GM23338 (cell line): ENCODE results near the gene ELFN1. TPM values are rescaled to one million over a fixed set of nuclear protein-coding genes. Genes with fewer than 3 reads are reported as not detected.

Experiments used
- ATAC-seq: fragments of 200-7000 bp; cut with Tn5 transposase; 3 replicates; pipeline ENCODE4 v1.9.1; 2020
- DNase-seq: peaks from one replicate; pipeline ENCODE4 v3.0.0-alpha.2; 2015; ENCODE audit warnings: low spot score
- H2AFZ ChIP-seq: fragments of 200-600 bp; sonication (generic); 2 replicates; pipeline ENCODE4 v1.8.0; 2016; ENCODE audit warnings: antibody characterized with exemption, mild to moderate bottlenecking, moderate library complexity
- H3F3A ChIP-seq: fragments of 200-600 bp; sonication (generic); replicated peaks from 2 replicates; pipeline ENCODE4 v1.8.0; 2017; ENCODE audit warnings: antibody characterized with exemption, mixed run types, low read depth
- H3K27ac ChIP-seq: fragments of 200-600 bp; sonication (generic); 2 replicates; pipeline ENCODE4 v1.6.1; 2016; ENCODE audit warnings: low read depth
- H3K27me3 ChIP-seq: fragments of 200-600 bp; sonication (generic); 2 replicates; pipeline ENCODE4 v1.8.0; 2016; ENCODE audit warnings: mild to moderate bottlenecking, mixed run types, moderate library complexity; ENCODE audit not compliant: insufficient read depth
- H3K36me3 ChIP-seq: fragments of 200-600 bp; sonication (generic); 2 replicates; pipeline ENCODE4 v1.8.0; 2016; ENCODE audit warnings: mild to moderate bottlenecking; ENCODE audit not compliant: insufficient read depth
- H3K4me1 ChIP-seq: fragments of 200-600 bp; sonication (generic); 2 replicates; pipeline ENCODE4 v1.8.0; 2016; ENCODE audit warnings: mild to moderate bottlenecking, moderate library complexity; ENCODE audit not compliant: insufficient read depth
- H3K4me2 ChIP-seq: fragments of 200-600 bp; sonication (generic); 2 replicates; pipeline ENCODE4 v1.7.1; 2017; ENCODE audit warnings: mixed run types
- H3K4me3 ChIP-seq: fragments of 200-600 bp; sonication (generic); 2 replicates; pipeline ENCODE4 v1.6.1; 2016; ENCODE audit warnings: mixed run types
- H3K79me2 ChIP-seq: fragments of 200-600 bp; sonication (generic); replicated peaks from 2 replicates; pipeline ENCODE4 v1.8.0; 2017; ENCODE audit warnings: mild to moderate bottlenecking; ENCODE audit not compliant: insufficient read depth
- H3K9me2 ChIP-seq: fragments of 200-600 bp; sonication (generic); 2 replicates; pipeline ENCODE4 v1.8.0; 2017; ENCODE audit not compliant: insufficient read depth
- H4K20me1 ChIP-seq: fragments of 200-600 bp; sonication (generic); replicated peaks from 2 replicates; pipeline ENCODE4 v1.8.0; 2017; ENCODE audit warnings: mild to moderate bottlenecking; ENCODE audit not compliant: insufficient read depth
- H3K27ac Mint-ChIP-seq: 2 replicates; pipeline ENCODE4 v1.8.0; 2020; ENCODE audit warnings: inconsistent platforms, mild to moderate bottlenecking, moderate library complexity, mixed read lengths
- H3K27me3 Mint-ChIP-seq: 3 replicates; pipeline ENCODE4 v1.8.0; 2022; ENCODE audit warnings: low read depth, mild to moderate bottlenecking, moderate library complexity, mixed read lengths, inconsistent platforms; ENCODE audit not compliant: insufficient read depth, poor library complexity
- H3K36me3 Mint-ChIP-seq: 3 replicates; pipeline ENCODE4 v1.8.0; 2021; ENCODE audit warnings: low read depth, mild to moderate bottlenecking, inconsistent platforms, moderate library complexity, mixed read lengths
- H3K4me1 Mint-ChIP-seq: 3 replicates; pipeline ENCODE4 v1.8.0; 2020; ENCODE audit warnings: mild to moderate bottlenecking, inconsistent platforms, mixed read lengths
- H3K4me3 Mint-ChIP-seq: 3 replicates; pipeline ENCODE4 v1.8.0; 2021; ENCODE audit warnings: moderate library complexity, mild to moderate bottlenecking, inconsistent platforms, mixed read lengths
- H3K9me3 Mint-ChIP-seq: 3 replicates; pipeline ENCODE4 v1.8.0; 2020; ENCODE audit warnings: moderate library complexity, mild to moderate bottlenecking, inconsistent platforms, mixed read lengths
- CREB1 ChIP-seq: fragments of 250-450 bp; sonication (Bioruptor Pico); IDR thresholded peaks from 2 replicates; pipeline ENCODE4 v1.5.0; 2020; ENCODE audit warnings: low read depth, mild to moderate bottlenecking, moderate library complexity
- EZH2 ChIP-seq: fragments of 200-600 bp; sonication (generic); IDR thresholded peaks from one replicate; pipeline ENCODE4 v1.8.0; 2017; ENCODE audit warnings: antibody characterized with exemption, mild to moderate bottlenecking, low read depth; ENCODE audit not compliant: unreplicated experiment
- EZH2phosphoT487 ChIP-seq: fragments of 200-600 bp; sonication (generic); IDR thresholded peaks from one replicate; pipeline ENCODE4 v1.8.1; 2018; ENCODE audit warnings: antibody characterized with exemption; ENCODE audit not compliant: unreplicated experiment
- JUNB ChIP-seq: IDR thresholded peaks from one replicate; pipeline ENCODE4 v1.6.1; 2016; ENCODE audit warnings: antibody characterized with exemption; ENCODE audit not compliant: unreplicated experiment
- NANOG ChIP-seq: IDR thresholded peaks from 2 replicates; pipeline ENCODE4 v1.6.1; 2016; ENCODE audit warnings: antibody characterized with exemption, borderline replicate concordance
- POLR2AphosphoS5 ChIP-seq: IDR thresholded peaks from 2 replicates; pipeline ENCODE4 v1.6.1; 2016; ENCODE audit warnings: antibody characterized with exemption, low read depth
- STAT1 ChIP-seq: IDR thresholded peaks from one replicate; pipeline ENCODE4 v1.6.1; 2016; ENCODE audit warnings: antibody characterized with exemption; ENCODE audit not compliant: unreplicated experiment
- ZNF114 ChIP-seq: fragments of 250-450 bp; sonication (Bioruptor Pico); IDR thresholded peaks from 2 replicates; pipeline ENCODE4 v1.5.0; 2020; ENCODE audit warnings: mild to moderate bottlenecking, moderate library complexity
- ZNF331 ChIP-seq: fragments of 250-450 bp; sonication (Bioruptor Pico); IDR thresholded peaks from 2 replicates; pipeline ENCODE4 v1.5.0; 2020; ENCODE audit warnings: low read depth, mild to moderate bottlenecking, moderate library complexity
- polyA plus RNA-seq: library from polyadenylated mRNA; unstranded; fragments of >200 nt; fragmentation: Nextera tagmentation; extraction: Ambion mirVana; gene quantifications from 2 replicates; pipeline ENCODE4 v1.2.1, GENCODE V29; 2016
- total RNA-seq: library from RNA; depleted of rRNA; stranded (reverse); fragments of >200 nt; shearing (Covaris generic); gene quantifications from 2 replicates; pipeline ENCODE4 v1.2.3, GENCODE V29; 2014
- TF ChIP-seq, protein P1 (sequence below): IDR thresholded peaks from 2 replicates; pipeline ENCODE4 v1.6.1; 2016; ENCODE audit warnings: antibody characterized with exemption
- TF ChIP-seq, protein P2 (sequence below), 2 experiments: fragments of 200-600 bp in 1 of 2; sonication (generic) in 1 of 2; conservative IDR thresholded peaks; 2 replicates each; pipeline versions ENCODE4 v1.5.1 to v1.6.1; 2016 to 2017; ENCODE audit warnings: antibody characterized with exemption in 2 of 2, low read depth in 2 of 2, mild to moderate bottlenecking in 2 of 2, moderate library complexity in 1 of 2
- TF ChIP-seq, protein P3 (sequence below): IDR thresholded peaks from one replicate; pipeline ENCODE4 v1.6.1; 2018; ENCODE audit warnings: antibody characterized with exemption; ENCODE audit not compliant: unreplicated experiment
- TF ChIP-seq, protein P4 (sequence below): fragments of 250-450 bp; sonication (Bioruptor Pico); IDR thresholded peaks from 2 replicates; pipeline ENCODE4 v1.5.0; 2020; ENCODE audit warnings: mild to moderate bottlenecking, moderate library complexity

ELFN1 gene
- total and polyA plus RNA-seq, 2 experiments from 2014 or later = 0.08 to 3.5 TPM

DNA sequence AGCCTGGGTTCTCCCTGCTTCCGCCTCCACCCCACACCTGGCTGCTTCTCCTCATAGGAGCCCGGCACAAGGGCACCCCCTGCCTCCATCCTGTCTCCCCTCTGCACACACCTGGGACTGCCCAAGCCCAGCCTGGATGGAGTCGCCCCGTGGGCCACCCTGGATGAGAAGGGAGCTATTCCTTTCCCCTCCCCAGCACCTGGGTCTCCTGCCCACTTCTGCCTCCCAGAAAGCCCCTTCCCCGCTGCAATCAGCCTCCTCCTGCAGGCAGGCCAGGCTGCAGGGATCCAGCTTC, 45.2 kb downstream of the ELFN1 start:
- Mint-ChIP-seq H3K4me3 (no peak overlapping the region), H3K9me3 (peaks cover 6% of the 10 kb centered on the region; the same call in 1 of the 3 replicates), H3K27me3 (peaks cover 26% of the 10 kb centered on the region), H3K27ac (0 out of 2 replicates have a peak overlapping the region, but pooled peaks have one; percentile 23), H3K36me3 (peaks cover 5% of the 10 kb centered on the region; the same call in 1 of the 3 replicates), H3K4me1 (peaks cover 49% of the 10 kb centered on the region)
- no peaks in the 10 kb centered on the region for H3K27me3 ChIP-seq
- peaks cover 23% of the 10 kb centered on the region for H3K4me1 ChIP-seq
- TF ChIP-seq EZH2phosphoT487 = no peak
- TF ChIP-seq EZH2 = no peak
- TF ChIP-seq JUNB = no peak
- no peak for TF ChIP-seq ZNF114
- TF ChIP-seq, protein P1, sequence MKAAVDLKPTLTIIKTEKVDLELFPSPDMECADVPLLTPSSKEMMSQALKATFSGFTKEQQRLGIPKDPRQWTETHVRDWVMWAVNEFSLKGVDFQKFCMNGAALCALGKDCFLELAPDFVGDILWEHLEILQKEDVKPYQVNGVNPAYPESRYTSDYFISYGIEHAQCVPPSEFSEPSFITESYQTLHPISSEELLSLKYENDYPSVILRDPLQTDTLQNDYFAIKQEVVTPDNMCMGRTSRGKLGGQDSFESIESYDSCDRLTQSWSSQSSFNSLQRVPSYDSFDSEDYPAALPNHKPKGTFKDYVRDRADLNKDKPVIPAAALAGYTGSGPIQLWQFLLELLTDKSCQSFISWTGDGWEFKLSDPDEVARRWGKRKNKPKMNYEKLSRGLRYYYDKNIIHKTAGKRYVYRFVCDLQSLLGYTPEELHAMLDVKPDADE = no peak
- TF ChIP-seq, protein P2, sequence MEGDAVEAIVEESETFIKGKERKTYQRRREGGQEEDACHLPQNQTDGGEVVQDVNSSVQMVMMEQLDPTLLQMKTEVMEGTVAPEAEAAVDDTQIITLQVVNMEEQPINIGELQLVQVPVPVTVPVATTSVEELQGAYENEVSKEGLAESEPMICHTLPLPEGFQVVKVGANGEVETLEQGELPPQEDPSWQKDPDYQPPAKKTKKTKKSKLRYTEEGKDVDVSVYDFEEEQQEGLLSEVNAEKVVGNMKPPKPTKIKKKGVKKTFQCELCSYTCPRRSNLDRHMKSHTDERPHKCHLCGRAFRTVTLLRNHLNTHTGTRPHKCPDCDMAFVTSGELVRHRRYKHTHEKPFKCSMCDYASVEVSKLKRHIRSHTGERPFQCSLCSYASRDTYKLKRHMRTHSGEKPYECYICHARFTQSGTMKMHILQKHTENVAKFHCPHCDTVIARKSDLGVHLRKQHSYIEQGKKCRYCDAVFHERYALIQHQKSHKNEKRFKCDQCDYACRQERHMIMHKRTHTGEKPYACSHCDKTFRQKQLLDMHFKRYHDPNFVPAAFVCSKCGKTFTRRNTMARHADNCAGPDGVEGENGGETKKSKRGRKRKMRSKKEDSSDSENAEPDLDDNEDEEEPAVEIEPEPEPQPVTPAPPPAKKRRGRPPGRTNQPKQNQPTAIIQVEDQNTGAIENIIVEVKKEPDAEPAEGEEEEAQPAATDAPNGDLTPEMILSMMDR (conservative IDR thresholded peaks at IDR 0.05; ENCODE audit: low read depth in 2 of 2) = no peak
- TF ChIP-seq, protein P3, sequence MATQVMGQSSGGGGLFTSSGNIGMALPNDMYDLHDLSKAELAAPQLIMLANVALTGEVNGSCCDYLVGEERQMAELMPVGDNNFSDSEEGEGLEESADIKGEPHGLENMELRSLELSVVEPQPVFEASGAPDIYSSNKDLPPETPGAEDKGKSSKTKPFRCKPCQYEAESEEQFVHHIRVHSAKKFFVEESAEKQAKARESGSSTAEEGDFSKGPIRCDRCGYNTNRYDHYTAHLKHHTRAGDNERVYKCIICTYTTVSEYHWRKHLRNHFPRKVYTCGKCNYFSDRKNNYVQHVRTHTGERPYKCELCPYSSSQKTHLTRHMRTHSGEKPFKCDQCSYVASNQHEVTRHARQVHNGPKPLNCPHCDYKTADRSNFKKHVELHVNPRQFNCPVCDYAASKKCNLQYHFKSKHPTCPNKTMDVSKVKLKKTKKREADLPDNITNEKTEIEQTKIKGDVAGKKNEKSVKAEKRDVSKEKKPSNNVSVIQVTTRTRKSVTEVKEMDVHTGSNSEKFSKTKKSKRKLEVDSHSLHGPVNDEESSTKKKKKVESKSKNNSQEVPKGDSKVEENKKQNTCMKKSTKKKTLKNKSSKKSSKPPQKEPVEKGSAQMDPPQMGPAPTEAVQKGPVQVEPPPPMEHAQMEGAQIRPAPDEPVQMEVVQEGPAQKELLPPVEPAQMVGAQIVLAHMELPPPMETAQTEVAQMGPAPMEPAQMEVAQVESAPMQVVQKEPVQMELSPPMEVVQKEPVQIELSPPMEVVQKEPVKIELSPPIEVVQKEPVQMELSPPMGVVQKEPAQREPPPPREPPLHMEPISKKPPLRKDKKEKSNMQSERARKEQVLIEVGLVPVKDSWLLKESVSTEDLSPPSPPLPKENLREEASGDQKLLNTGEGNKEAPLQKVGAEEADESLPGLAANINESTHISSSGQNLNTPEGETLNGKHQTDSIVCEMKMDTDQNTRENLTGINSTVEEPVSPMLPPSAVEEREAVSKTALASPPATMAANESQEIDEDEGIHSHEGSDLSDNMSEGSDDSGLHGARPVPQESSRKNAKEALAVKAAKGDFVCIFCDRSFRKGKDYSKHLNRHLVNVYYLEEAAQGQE = no peak
- TF ChIP-seq STAT1 = no peak
- TF ChIP-seq, protein P4, sequence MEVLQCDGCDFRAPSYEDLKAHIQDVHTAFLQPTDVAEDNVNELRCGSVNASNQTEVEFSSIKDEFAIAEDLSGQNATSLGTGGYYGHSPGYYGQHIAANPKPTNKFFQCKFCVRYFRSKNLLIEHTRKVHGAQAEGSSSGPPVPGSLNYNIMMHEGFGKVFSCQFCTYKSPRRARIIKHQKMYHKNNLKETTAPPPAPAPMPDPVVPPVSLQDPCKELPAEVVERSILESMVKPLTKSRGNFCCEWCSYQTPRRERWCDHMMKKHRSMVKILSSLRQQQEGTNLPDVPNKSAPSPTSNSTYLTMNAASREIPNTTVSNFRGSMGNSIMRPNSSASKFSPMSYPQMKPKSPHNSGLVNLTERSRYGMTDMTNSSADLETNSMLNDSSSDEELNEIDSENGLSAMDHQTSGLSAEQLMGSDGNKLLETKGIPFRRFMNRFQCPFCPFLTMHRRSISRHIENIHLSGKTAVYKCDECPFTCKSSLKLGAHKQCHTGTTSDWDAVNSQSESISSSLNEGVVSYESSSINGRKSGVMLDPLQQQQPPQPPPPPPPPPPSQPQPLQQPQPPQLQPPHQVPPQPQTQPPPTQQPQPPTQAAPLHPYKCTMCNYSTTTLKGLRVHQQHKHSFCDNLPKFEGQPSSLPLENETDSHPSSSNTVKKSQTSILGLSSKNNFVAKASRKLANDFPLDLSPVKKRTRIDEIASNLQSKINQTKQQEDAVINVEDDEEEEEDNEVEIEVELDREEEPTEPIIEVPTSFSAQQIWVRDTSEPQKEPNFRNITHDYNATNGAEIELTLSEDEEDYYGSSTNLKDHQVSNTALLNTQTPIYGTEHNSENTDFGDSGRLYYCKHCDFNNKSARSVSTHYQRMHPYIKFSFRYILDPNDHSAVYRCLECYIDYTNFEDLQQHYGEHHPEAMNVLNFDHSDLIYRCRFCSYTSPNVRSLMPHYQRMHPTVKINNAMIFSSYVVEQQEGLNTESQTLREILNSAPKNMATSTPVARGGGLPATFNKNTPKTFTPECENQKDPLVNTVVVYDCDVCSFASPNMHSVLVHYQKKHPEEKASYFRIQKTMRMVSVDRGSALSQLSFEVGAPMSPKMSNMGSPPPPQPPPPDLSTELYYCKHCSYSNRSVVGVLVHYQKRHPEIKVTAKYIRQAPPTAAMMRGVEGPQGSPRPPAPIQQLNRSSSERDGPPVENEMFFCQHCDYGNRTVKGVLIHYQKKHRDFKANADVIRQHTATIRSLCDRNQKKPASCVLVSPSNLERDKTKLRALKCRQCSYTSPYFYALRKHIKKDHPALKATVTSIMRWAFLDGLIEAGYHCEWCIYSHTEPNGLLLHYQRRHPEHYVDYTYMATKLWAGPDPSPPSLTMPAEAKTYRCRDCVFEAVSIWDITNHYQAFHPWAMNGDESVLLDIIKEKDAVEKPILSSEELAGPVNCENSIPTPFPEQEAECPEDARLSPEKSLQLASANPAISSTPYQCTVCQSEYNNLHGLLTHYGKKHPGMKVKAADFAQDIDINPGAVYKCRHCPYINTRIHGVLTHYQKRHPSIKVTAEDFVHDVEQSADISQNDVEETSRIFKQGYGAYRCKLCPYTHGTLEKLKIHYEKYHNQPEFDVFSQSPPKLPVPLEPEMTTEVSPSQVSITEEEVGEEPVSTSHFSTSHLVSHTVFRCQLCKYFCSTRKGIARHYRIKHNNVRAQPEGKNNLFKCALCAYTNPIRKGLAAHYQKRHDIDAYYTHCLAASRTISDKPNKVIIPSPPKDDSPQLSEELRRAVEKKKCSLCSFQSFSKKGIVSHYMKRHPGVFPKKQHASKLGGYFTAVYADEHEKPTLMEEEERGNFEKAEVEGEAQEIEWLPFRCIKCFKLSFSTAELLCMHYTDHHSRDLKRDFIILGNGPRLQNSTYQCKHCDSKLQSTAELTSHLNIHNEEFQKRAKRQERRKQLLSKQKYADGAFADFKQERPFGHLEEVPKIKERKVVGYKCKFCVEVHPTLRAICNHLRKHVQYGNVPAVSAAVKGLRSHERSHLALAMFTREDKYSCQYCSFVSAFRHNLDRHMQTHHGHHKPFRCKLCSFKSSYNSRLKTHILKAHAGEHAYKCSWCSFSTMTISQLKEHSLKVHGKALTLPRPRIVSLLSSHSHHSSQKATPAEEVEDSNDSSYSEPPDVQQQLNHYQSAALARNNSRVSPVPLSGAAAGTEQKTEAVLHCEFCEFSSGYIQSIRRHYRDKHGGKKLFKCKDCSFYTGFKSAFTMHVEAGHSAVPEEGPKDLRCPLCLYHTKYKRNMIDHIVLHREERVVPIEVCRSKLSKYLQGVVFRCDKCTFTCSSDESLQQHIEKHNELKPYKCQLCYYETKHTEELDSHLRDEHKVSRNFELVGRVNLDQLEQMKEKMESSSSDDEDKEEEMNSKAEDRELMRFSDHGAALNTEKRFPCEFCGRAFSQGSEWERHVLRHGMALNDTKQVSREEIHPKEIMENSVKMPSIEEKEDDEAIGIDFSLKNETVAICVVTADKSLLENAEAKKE (CRISPR knock-in tag) = no peak
- TF ChIP-seq NANOG = no peak
- no peak for TF ChIP-seq ZNF331 (CRISPR knock-in tag)
- TF ChIP-seq POLR2AphosphoS5 = no peak
- no peak for TF ChIP-seq CREB1 (CRISPR knock-in tag)
- DNase-seq (no peak), ATAC-seq (no peak)
- no peaks in the 10 kb centered on the region for H3F3A ChIP-seq
- no peak overlapping the region for H3K27ac ChIP-seq
- H3K4me3 ChIP-seq = no peak overlapping the region
- H4K20me1 ChIP-seq = no peaks in the 10 kb centered on the region
- no peaks in the 10 kb centered on the region for H3K36me3 ChIP-seq
- H3K9me2 ChIP-seq = no peaks in the 10 kb centered on the region
- H3K4me2 ChIP-seq = no peak overlapping the region
- no peak overlapping the region for H2AFZ ChIP-seq
- H3K79me2 ChIP-seq = no peaks in the 10 kb centered on the region
